Lower lobe of right lung (tissue), 2 donors: Measurements from ENCODE around the gene ZFY. TPM values are rescaled to one million over a fixed set of nuclear protein-coding genes. Genes with fewer than 3 reads are reported as not detected.

ENCODE experiments used
- ATAC-seq, 2 donors: fragments of 200-7000 bp; cut with Tn5 transposase; one replicate each; pipeline ENCODE4 v1.9.1; 2020 to 2022; ENCODE audit warnings: mild to moderate bottlenecking in 2 of 2, moderate library complexity in 2 of 2
- DNase-seq: peaks from one replicate; pipeline ENCODE4 v3.0.0-alpha.2; 2020
- H3K27ac ChIP-seq: fragments of 200-600 bp; one replicate; pipeline ENCODE4 v1.8.0; 2022
- H3K27me3 ChIP-seq: fragments of 200-600 bp; one replicate; pipeline ENCODE4 v1.8.0; 2022; ENCODE audit warnings: low read depth
- H3K36me3 ChIP-seq: fragments of 200-600 bp; one replicate; pipeline ENCODE4 v1.8.0; 2022; ENCODE audit warnings: mild to moderate bottlenecking
- H3K4me1 ChIP-seq: fragments of 200-600 bp; one replicate; pipeline ENCODE4 v1.8.0; 2022
- H3K4me3 ChIP-seq: fragments of 200-600 bp; one replicate; pipeline ENCODE4 v1.8.0; 2022; ENCODE audit warnings: mild to moderate bottlenecking
- H3K9me3 ChIP-seq: fragments of 200-600 bp; one replicate; pipeline ENCODE4 v1.8.0; 2022
- CTCF ChIP-seq: fragments of 200-600 bp; IDR thresholded peaks from one replicate; pipeline ENCODE4 v1.8.0; 2022; ENCODE audit warnings: antibody characterized with exemption, mild to moderate bottlenecking
- intact Hi-C: fragments of 100-400 bp; cut with DNase I; formaldehyde crosslinking; loops from one replicate; pipeline ENCODE4 v1.11.0; 2022
- total RNA-seq: library from RNA; stranded (reverse); fragmentation: NEBNext Ultra II Directional; extraction: Animal tissue kit (Norgen Biotek cat#: 25700); gene quantifications from one replicate; pipeline ENCODE4 v1.2.1, GENCODE V29; 2021
- donor health status: DM: no; HTN: yes; CAD: no; lungs with severe emphysema.

The ZFY gene
- total RNA-seq, 1 donor from 2014 or later = 21.2 TPM

GRCh38 chrY:2954735-2955134, 19.6 kb downstream of the ZFY start:
- no peak for TF ChIP-seq CTCF
- intact Hi-C loops = no loop called here
- DNase-seq = no peak

GRCh38 chrY:2955561-2955960, 20.4 kb downstream of the ZFY start:
- no peak for DNase-seq
- intact Hi-C loops = no loop called here
- no peak for TF ChIP-seq CTCF
- H3K4me3 ChIP-seq = no peak overlapping the region
- H3K36me3 ChIP-seq = no peaks in the 10 kb centered on the region
- no peaks in the 10 kb centered on the region for H3K9me3 ChIP-seq
- H3K27ac ChIP-seq = no peak overlapping the region
- no peaks in the 10 kb centered on the region for H3K27me3 ChIP-seq
- peaks cover 3% of the 10 kb centered on the region for H3K4me1 ChIP-seq
- no peak for ATAC-seq

More at GRCh38 chrY:2954735-2955134, 19.6 kb downstream of the ZFY start:
- H3K4me3 ChIP-seq = no peak overlapping the region
- H3K4me1 ChIP-seq = peaks cover 3% of the 10 kb centered on the region
- no peak overlapping the region for H3K27ac ChIP-seq
- H3K9me3 ChIP-seq = no peaks in the 10 kb centered on the region
- ATAC-seq = no peak
- H3K36me3 ChIP-seq = no peaks in the 10 kb centered on the region
- H3K27me3 ChIP-seq = no peaks in the 10 kb centered on the region

GRCh38 chrY:2962061-2962460, 26.9 kb downstream of the ZFY start:
- ATAC-seq (no peak), DNase-seq (no peak)
- Histone ChIP-seq H3K4me1 (no peaks in the 10 kb centered on the region), H3K27me3 (no peaks in the 10 kb centered on the region), H3K9me3 (no peaks in the 10 kb centered on the region), H3K4me3 (no peak overlapping the region), H3K27ac (no peak overlapping the region), H3K36me3 (peaks cover 4% of the 10 kb centered on the region)
- no peak for TF ChIP-seq CTCF
- intact Hi-C loops = no loop called here

- Histone ChIP-seq H3K9me3 (no peaks in the 10 kb centered on the region), H3K4me3 (no peak overlapping the region), H3K36me3 (peaks cover 4% of the 10 kb centered on the region), H3K27ac (no peak overlapping the region), H3K4me1 (no peaks in the 10 kb centered on the region), H3K27me3 (no peaks in the 10 kb centered on the region)
- DNase-seq (no peak), ATAC-seq (no peak)
- TF ChIP-seq CTCF = no peak
- intact Hi-C loops = no loop called here
Measured at GRCh38 chrY:2964814-2965213, 29.6 kb downstream of the ZFY start.

GRCh38 chrY:2965629-2966028, 30.4 kb downstream of the ZFY start:
- Histone ChIP-seq H3K9me3 (no peaks in the 10 kb centered on the region), H3K27me3 (no peaks in the 10 kb centered on the region), H3K36me3 (peaks cover 4% of the 10 kb centered on the region), H3K4me3 (no peak overlapping the region), H3K27ac (no peak overlapping the region), H3K4me1 (no peaks in the 10 kb centered on the region)
- intact Hi-C loops = no loop called here
- ATAC-seq = no peak
- no peak for DNase-seq
- no peak for TF ChIP-seq CTCF

GRCh38 chrY:2969561-2969960, 34.4 kb downstream of the ZFY start:
- no peak overlapping the region for H3K27ac ChIP-seq
- TF ChIP-seq CTCF = no peak
- no peaks in the 10 kb centered on the region for H3K27me3 ChIP-seq
- no peaks in the 10 kb centered on the region for H3K4me1 ChIP-seq
- intact Hi-C loops = no loop called here
- H3K4me3 ChIP-seq = no peak overlapping the region
- peaks cover 1% of the 10 kb centered on the region for H3K36me3 ChIP-seq
- H3K9me3 ChIP-seq = no peaks in the 10 kb centered on the region
- ATAC-seq = no peak
- no peak for DNase-seq
